CD8-positive, alpha-beta memory T cell (primary cell): Measurements from ENCODE around the gene EMC7. TPM values are rescaled to one million over a fixed set of nuclear protein-coding genes. Genes with fewer than 3 reads are reported as not detected.

Source experiments
- CTCF ChIA-PET: fragments of 350-600 bp; sonication (Branson Sonifier 250); formaldehyde crosslinking; loops from one replicate; lab custom pipeline; 2021; ENCODE audit warnings: antibody characterized with exemption; lab: Charles Lee
- POLR2A ChIA-PET: fragments of 350-600 bp; sonication (Branson Sonifier 250); formaldehyde crosslinking; loops from one replicate; lab custom pipeline; 2021; ENCODE audit warnings: antibody characterized with exemption; lab: Charles Lee
- DNase-seq, 5 donors: peaks; one replicate each; pipeline versions ENCODE4 v3.0.0 to v3.0.0-alpha.2; 2020 to 2022; ENCODE audit warnings: mixed read lengths in 1 of 5
- H3K27ac ChIP-seq: one replicate; pipeline ENCODE4 v1.7.0; 2013; ENCODE audit warnings: low read depth, mild to moderate bottlenecking, low read length, moderate library complexity
- H3K27me3 ChIP-seq: 2 replicates; pipeline ENCODE4 v1.7.0; 2013; ENCODE audit warnings: low read length, mild to moderate bottlenecking; ENCODE audit not compliant: insufficient read depth, poor library complexity, severe bottlenecking
- H3K36me3 ChIP-seq: 2 replicates; pipeline ENCODE4 v1.7.0; 2013; ENCODE audit warnings: mild to moderate bottlenecking, low read length, moderate library complexity; ENCODE audit not compliant: insufficient read depth
- H3K4me1 ChIP-seq: 2 replicates; pipeline ENCODE4 v1.7.0; 2013; ENCODE audit warnings: mild to moderate bottlenecking, low read length, moderate library complexity; ENCODE audit not compliant: insufficient read depth
- H3K4me3 ChIP-seq: 2 replicates; pipeline ENCODE4 v1.7.0; 2013; ENCODE audit warnings: mild to moderate bottlenecking, low read length
- H3K9me3 ChIP-seq: 2 replicates; pipeline ENCODE4 v1.7.0; 2013; ENCODE audit warnings: mild to moderate bottlenecking, low read length
- H3K27ac Mint-ChIP-seq, 8 donors: one replicate each; pipeline ENCODE4 v1.8.0; 2020 to 2021; ENCODE audit warnings: mixed read lengths in 8 of 8, mild to moderate bottlenecking in 6 of 8, inconsistent platforms in 3 of 8, moderate library complexity in 3 of 8
- H3K27me3 Mint-ChIP-seq, 2 donors: one replicate each; pipeline ENCODE4 v1.8.0; 2020 to 2021; ENCODE audit warnings: mixed read lengths in 2 of 2, mild to moderate bottlenecking in 1 of 2, moderate library complexity in 1 of 2
- H3K36me3 Mint-ChIP-seq, 3 donors: one replicate each; pipeline ENCODE4 v1.8.0; 2020 to 2021; ENCODE audit warnings: mixed read lengths in 3 of 3, inconsistent platforms in 1 of 3, mild to moderate bottlenecking in 1 of 3
- H3K4me1 Mint-ChIP-seq, 3 donors: one replicate each; pipeline ENCODE4 v1.8.0; 2020 to 2021; ENCODE audit warnings: mixed read lengths in 3 of 3, inconsistent platforms in 1 of 3, mild to moderate bottlenecking in 1 of 3
- H3K4me3 Mint-ChIP-seq, 7 donors: one replicate each; pipeline ENCODE4 v1.8.0; 2020 to 2021; ENCODE audit warnings: mixed read lengths in 7 of 7, mild to moderate bottlenecking in 6 of 7, moderate library complexity in 4 of 7, inconsistent platforms in 2 of 7
- H3K9me3 Mint-ChIP-seq, 5 donors: one replicate each; pipeline ENCODE4 v1.8.0; 2020 to 2022; ENCODE audit warnings: mixed read lengths in 5 of 5, mild to moderate bottlenecking in 3 of 5, moderate library complexity in 2 of 5, inconsistent platforms in 1 of 5
- polyA plus RNA-seq: library from polyadenylated mRNA; unstranded; fragments of 300-500 nt; fragmentation: Illumina TruSeq; gene quantifications from one replicate; pipeline ENCODE4 v1.2.3, GENCODE V29; 2021
- total RNA-seq, 2 experiments: library from RNA; stranded (reverse); gene quantifications; one replicate each; pipeline ENCODE4 v1.2.3, GENCODE V29; 2021

Gene EMC7
- total RNA-seq (10 to 100 TPM; 75.0 to 78.9 TPM), polyA plus RNA-seq (128 TPM)

GRCh38 chr15:34101366-34102174 is at the start of gene EMC7, which contains the start of gene PGBD4:
Gene EMC7 (minus strand): TSS chr15:34101862. CDS start chr15:34101839, 23 bp downstream.
Gene PGBD4 (plus strand): TSS chr15:34102083. CDS start chr15:34102532, 449 bp downstream.
- peak; percentile 97 to 99 (median 99) for DNase-seq
- H3K27ac Mint-ChIP-seq, result peak within 1 kb of the TSS; percentile 95 to 100 (median 99)
- Histone ChIP-seq H3K9me3 (no peaks in the 10 kb centered on the region), H3K27ac (peak within 1 kb of the TSS; percentile 98), H3K4me1 (peaks cover 26% of the 10 kb centered on the region), H3K27me3 (no peaks in the 10 kb centered on the region), H3K36me3 (no peaks in the 10 kb centered on the region), H3K4me3 (peak within 1 kb of the TSS; percentile 95)
- peaks cover 37 to 52% (median 49%) of the 10 kb centered on the region in 3 donors for H3K4me1 Mint-ChIP-seq
- peak within 1 kb of the TSS; percentile 92 to 100 (median 99) for H3K4me3 Mint-ChIP-seq
- ChIA-PET POLR2A (interaction anchor here (0.7 to 1.8 kb wide), 8 partner anchors 62 to 887 kb away, joined by 4 to 13 read pairs (median 6); partner anchors contain the start of genes AVEN, EMC4, KATNBL1 and LPCAT4), CTCF (interaction anchor here (0.9 to 2.7 kb wide), 5 partner anchors 16 to 266 kb away, joined by 3 to 20 read pairs (median 4); partner anchors contain the start of genes KATNBL1 and LPCAT4)
- peaks cover 0 to 2% of the 10 kb centered on the region in 2 donors for H3K27me3 Mint-ChIP-seq
- H3K36me3 Mint-ChIP-seq, result peaks cover 4 to 30% (median 21%) of the 10 kb centered on the region in 3 donors
- H3K9me3 Mint-ChIP-seq, result peaks cover 2 to 10% (median 5%) of the 10 kb centered on the region in 5 donors

- H3K9me3 Mint-ChIP-seq, result no peaks in the 10 kb centered on the region
These were observed 45.9 kb upstream of the EMC7 start for GRCh38 chr15:34147371-34148140.

GRCh38 chr15:34133511-34133910 is 31.8 kb upstream of the EMC7 start:
- no peaks in the 10 kb centered on the region for H3K4me1 ChIP-seq
- DNase-seq, result no peak
- ChIA-PET POLR2A (no interaction called here), CTCF (interaction anchor here (1.6 kb wide), 1 partner anchor 9 kb away, joined by 3 read pairs; no protein-coding TSS in a partner anchor)
- no peaks in the 10 kb centered on the region for H3K27me3 ChIP-seq
- H3K4me3 Mint-ChIP-seq, result no peak overlapping the region
- no peaks in the 10 kb centered on the region for H3K9me3 ChIP-seq
- no peak overlapping the region for H3K4me3 ChIP-seq
- no peaks in the 10 kb centered on the region for H3K27me3 Mint-ChIP-seq
- peaks cover 0 to 4% (median 0%) of the 10 kb centered on the region in 3 donors for H3K36me3 Mint-ChIP-seq
- H3K27ac Mint-ChIP-seq, result no peak overlapping the region
- H3K4me1 Mint-ChIP-seq, result no peaks in the 10 kb centered on the region
- H3K36me3 ChIP-seq, result no peaks in the 10 kb centered on the region
- H3K9me3 Mint-ChIP-seq, result no peaks in the 10 kb centered on the region
- H3K27ac ChIP-seq, result no peak overlapping the region

More at GRCh38 chr15:34147371-34148140, 45.9 kb upstream of the EMC7 start:
- peak overlapping the region in 4 of 8 donors; percentile 7 to 56 (median 32) for H3K27ac Mint-ChIP-seq
- Histone ChIP-seq H3K27me3 (no peaks in the 10 kb centered on the region), H3K36me3 (no peaks in the 10 kb centered on the region), H3K9me3 (no peaks in the 10 kb centered on the region), H3K27ac (no peak overlapping the region), H3K4me3 (no peak overlapping the region), H3K4me1 (no peaks in the 10 kb centered on the region)
- DNase-seq, result no peak
- peaks cover 16 to 74% (median 19%) of the 10 kb centered on the region in 3 donors for H3K36me3 Mint-ChIP-seq
- H3K4me1 Mint-ChIP-seq, result no peaks in the 10 kb centered on the region
- POLR2A ChIA-PET, result no interaction called here
- no peak overlapping the region for H3K4me3 Mint-ChIP-seq
- CTCF ChIA-PET, result interaction anchor here (0.7 kb wide), 1 partner anchor 93 kb away, joined by 3 read pairs; no protein-coding TSS in a partner anchor
- no peaks in the 10 kb centered on the region for H3K27me3 Mint-ChIP-seq

GRCh38 chr15:34132881-34133280 is 31.2 kb upstream of the EMC7 start:
- Histone ChIP-seq H3K36me3 (no peaks in the 10 kb centered on the region), H3K9me3 (no peaks in the 10 kb centered on the region), H3K27me3 (no peaks in the 10 kb centered on the region), H3K4me1 (no peaks in the 10 kb centered on the region), H3K27ac (no peak overlapping the region), H3K4me3 (no peak overlapping the region)
- H3K4me3 Mint-ChIP-seq, result no peak overlapping the region
- CTCF ChIA-PET, result no interaction called here
- no peaks in the 10 kb centered on the region for H3K27me3 Mint-ChIP-seq
- POLR2A ChIA-PET, result no interaction called here
- H3K27ac Mint-ChIP-seq, result no peak overlapping the region
- no peaks in the 10 kb centered on the region for H3K9me3 Mint-ChIP-seq
- no peaks in the 10 kb centered on the region for H3K4me1 Mint-ChIP-seq
- H3K36me3 Mint-ChIP-seq, result peaks cover 0 to 2% (median 0%) of the 10 kb centered on the region in 3 donors
- DNase-seq, result no peak

- H3K36me3 ChIP-seq, result no peaks in the 10 kb centered on the region
- no peak overlapping the region for H3K27ac Mint-ChIP-seq
- no peaks in the 10 kb centered on the region for H3K4me1 ChIP-seq
- H3K36me3 Mint-ChIP-seq, result no peaks in the 10 kb centered on the region
- H3K4me3 Mint-ChIP-seq, result no peak overlapping the region
- no peaks in the 10 kb centered on the region for H3K9me3 Mint-ChIP-seq
- ChIA-PET POLR2A (no interaction called here), CTCF (no interaction called here)
- H3K4me1 Mint-ChIP-seq, result no peaks in the 10 kb centered on the region
- no peaks in the 10 kb centered on the region for H3K9me3 ChIP-seq
- H3K27ac ChIP-seq, result no peak overlapping the region
- H3K4me3 ChIP-seq, result no peak overlapping the region
- H3K27me3 Mint-ChIP-seq, result peaks cover 0 to 1% of the 10 kb centered on the region in 2 donors
- H3K27me3 ChIP-seq, result no peaks in the 10 kb centered on the region
- DNase-seq, result no peak
These were observed 27.2 kb upstream of the EMC7 start for GRCh38 chr15:34128898-34129297.

GRCh38 chr15:34126522-34126921 is 24.9 kb upstream of the EMC7 start:
- Mint-ChIP-seq H3K4me1 (no peaks in the 10 kb centered on the region), H3K36me3 (no peaks in the 10 kb centered on the region), H3K4me3 (no peak overlapping the region), H3K9me3 (no peaks in the 10 kb centered on the region), H3K27me3 (peaks cover 0 to 3% of the 10 kb centered on the region in 2 donors), H3K27ac (no peak overlapping the region)
- ChIA-PET POLR2A (no interaction called here), CTCF (interaction anchor here (1.2 kb wide), 1 partner anchor 11 kb away, joined by 3 read pairs; no protein-coding TSS in a partner anchor)
- Histone ChIP-seq H3K4me1 (no peaks in the 10 kb centered on the region), H3K27me3 (no peaks in the 10 kb centered on the region), H3K27ac (no peak overlapping the region), H3K36me3 (no peaks in the 10 kb centered on the region), H3K9me3 (no peaks in the 10 kb centered on the region), H3K4me3 (no peak overlapping the region)
- no peak for DNase-seq

- no peaks in the 10 kb centered on the region for H3K9me3 Mint-ChIP-seq
- CTCF ChIA-PET, result interaction anchor here (1.2 kb wide), 1 partner anchor 11 kb away, joined by 3 read pairs; no protein-coding TSS in a partner anchor
- no peaks in the 10 kb centered on the region for H3K36me3 ChIP-seq
- H3K4me1 ChIP-seq, result no peaks in the 10 kb centered on the region
- H3K36me3 Mint-ChIP-seq, result no peaks in the 10 kb centered on the region
- H3K4me3 Mint-ChIP-seq, result no peak overlapping the region
- H3K27ac ChIP-seq, result no peak overlapping the region
- no peak for DNase-seq
- no peak overlapping the region for H3K4me3 ChIP-seq
- H3K27me3 ChIP-seq, result no peaks in the 10 kb centered on the region
- no peak overlapping the region for H3K27ac Mint-ChIP-seq
- no peaks in the 10 kb centered on the region for H3K9me3 ChIP-seq
- H3K4me1 Mint-ChIP-seq, result no peaks in the 10 kb centered on the region
- peaks cover 0 to 3% of the 10 kb centered on the region in 2 donors for H3K27me3 Mint-ChIP-seq
- POLR2A ChIA-PET, result no interaction called here
These were observed 24.3 kb upstream of the EMC7 start for GRCh38 chr15:34125945-34126344.
